HTR-8/SVneo (cell line): ENCODE data around the gene SYP.

Experiments used
- DNase-seq: peaks from one replicate; pipeline ENCODE4 v3.0.0; 2011; ENCODE audit warnings: low spot score, mixed read lengths; ENCODE audit not compliant: insufficient read length
- FAIRE-seq: peaks from 2 replicates; lab custom pipeline; 2011; peaks lifted over from hg19 to GRCh38; lab: Jason Lieb, UNC

The SYP gene

DNA sequence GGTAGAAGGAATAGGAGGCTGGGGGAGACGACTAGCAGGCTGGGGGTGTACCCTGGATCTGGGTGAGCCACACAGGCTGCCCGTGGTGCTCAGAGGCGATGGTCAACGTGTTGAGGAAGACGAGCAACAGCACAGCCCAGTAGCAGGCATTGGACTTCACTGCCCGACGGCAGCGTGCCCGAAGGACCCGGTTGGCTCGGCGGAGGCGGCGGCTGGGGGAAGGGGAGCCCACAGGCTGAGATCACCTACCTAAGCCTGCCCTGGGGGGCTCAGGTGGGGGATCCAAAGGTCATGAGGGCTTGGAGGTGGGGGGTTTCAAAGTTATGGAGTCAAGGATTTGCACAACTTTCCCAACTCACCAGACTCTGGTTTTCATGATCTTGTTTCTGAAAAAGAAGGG, 25.9 kb upstream of the SYP start:
- no peak for FAIRE-seq

DNA sequence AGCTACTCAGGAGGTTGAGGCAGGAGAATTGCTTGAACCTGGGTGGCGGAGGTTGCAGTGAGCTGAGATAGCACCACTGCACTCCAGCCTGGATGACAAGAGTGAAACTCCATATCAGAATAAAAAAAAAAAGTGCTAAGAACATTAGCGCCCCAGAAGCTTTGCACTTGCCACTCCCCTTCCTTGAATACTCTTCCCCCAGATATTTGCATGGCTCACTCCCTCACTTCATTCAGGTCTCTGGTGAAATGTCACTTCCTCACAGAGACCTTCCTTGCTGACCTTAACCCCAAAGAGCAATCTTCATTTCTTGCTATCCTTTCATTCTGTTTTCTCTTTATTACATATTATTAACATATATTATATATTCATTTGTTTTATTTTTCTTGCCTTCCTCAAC, 21.9 kb upstream of the SYP start:
- no peak for FAIRE-seq
- DNase-seq, result no peak

More for the DNA sequence above, 25.9 kb upstream of the SYP start:
- no peak for DNase-seq

- DNase-seq, result no peak
- no peak for FAIRE-seq
These were observed 20.1 kb upstream of the SYP start for GRCh38 chrX:49220100-49220499.

- no peak for FAIRE-seq
- no peak for DNase-seq
These were observed 15.1 kb upstream of the SYP start for GRCh38 chrX:49214996-49215526.

DNA sequence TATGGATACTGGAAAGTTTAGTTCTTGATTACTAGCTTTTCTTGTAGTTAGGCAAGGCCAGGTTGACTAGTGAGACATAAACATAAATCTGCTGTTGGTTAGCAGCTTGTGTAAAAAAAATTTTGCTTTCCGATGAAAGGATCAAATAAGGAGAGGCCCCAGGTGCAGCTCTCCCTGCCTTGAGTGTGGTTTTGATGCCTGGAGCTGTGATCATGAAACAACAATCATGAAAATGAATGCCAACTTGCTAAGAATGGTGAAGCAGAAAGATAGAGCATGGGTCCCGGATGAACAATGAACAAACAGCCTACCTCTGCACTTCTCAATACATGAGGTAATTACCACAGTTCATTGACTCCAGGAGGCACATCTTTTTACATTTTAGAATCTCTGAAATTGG, 14.4 kb upstream of the SYP start:
- no peak for DNase-seq
- no peak for FAIRE-seq

- DNase-seq, result no peak
These were observed 12.9 kb upstream of the SYP start for GRCh38 chrX:49212861-49213260.

DNA sequence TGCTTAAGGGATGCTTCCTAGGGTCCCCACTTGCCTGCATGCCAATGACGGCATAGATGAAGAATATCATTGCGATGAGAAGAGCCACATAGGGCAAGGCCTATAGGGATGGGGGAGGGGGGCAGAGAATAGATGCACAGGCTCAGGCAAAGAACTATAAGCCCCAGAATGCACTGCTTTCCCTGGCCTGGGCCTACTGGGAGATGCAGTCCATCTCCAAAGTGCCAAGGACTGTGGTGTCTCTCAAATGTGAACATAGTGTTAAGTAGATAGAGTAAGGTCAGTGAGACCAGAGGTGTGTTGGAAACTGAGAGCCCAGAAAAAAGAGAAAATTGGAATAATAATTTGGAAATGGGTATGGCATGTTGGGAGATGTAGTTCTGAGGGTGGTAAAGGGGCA, 12.2 kb upstream of the SYP start:
- FAIRE-seq (no peak), DNase-seq (no peak)

More at GRCh38 chrX:49212861-49213260, 12.9 kb upstream of the SYP start:
- no peak for FAIRE-seq

GRCh38 chrX:49211074-49211473, 11.1 kb upstream of the SYP start:
- FAIRE-seq (no peak), DNase-seq (no peak)

GRCh38 chrX:49210406-49210805, 10.4 kb upstream of the SYP start:
- no peak for DNase-seq
- FAIRE-seq, result no peak

DNA sequence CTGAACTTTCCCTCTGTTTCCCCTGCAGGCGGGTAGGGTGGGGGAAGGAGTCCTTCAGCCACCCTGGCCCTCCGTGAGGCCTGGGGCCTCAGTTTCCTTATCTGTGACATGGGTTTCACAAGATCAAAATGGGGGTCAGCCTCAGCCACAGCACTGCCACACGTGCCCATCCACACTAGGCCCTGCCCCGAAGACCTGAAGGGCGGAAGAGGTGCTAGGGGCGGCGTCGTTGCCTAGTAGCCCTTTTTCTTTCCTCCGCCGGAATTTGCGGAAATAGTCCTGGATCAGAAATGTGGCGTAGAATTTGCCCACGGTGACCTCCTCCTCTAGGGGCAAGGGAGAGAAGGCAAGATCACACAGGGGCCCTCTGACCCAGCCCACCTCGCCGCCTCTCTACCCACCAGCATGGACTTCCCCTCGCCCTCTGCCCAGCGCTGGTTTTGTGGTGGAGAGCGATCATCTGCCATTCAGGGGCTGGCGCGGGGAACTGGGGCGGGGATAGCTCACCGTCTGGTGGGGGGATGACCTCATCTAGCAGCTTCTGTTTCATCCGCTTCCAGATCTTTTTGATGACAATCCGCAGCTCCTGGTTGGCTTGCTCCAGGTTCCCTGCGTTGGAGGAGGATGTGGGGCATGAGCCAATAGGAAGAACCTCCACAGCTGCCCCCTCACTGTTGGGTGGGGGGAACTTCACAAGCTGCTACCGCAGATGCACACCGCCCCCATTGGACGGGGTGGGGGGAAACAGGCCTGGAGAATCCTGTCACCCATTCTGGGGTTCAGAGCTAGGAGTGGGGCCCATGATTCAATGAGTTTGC, 9.7 kb upstream of the SYP start:
- DNase-seq (no peak), FAIRE-seq (no peak)

DNA sequence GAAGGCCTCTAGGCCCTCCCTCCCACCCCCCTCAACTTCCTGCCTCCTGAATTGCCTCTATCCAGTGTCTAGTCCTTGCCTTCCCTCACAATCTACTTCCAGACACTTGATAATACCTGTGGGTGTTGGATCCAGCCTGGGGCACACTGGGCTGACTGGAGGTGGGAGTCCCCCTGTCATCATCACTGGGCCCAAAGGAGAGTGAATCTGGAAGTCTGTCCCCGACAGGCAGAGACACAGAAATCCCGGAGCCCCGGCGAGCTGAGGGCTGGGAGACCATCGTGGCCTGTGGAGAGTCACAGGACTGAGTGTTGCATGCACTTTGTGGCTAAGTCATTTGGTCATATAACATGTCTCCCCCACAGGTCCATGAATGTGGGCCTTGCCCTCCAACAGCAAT, 8.4 kb upstream of the SYP start:
- DNase-seq (no peak), FAIRE-seq (no peak)

GRCh38 chrX:49206543-49206942, 6.5 kb upstream of the SYP start:
- no peak for FAIRE-seq

GRCh38 chrX:49205443-49205842, 5.5 kb upstream of the SYP start:
- DNase-seq, result no peak
- no peak for FAIRE-seq

More at GRCh38 chrX:49206543-49206942, 6.5 kb upstream of the SYP start:
- no peak for DNase-seq

GRCh38 chrX:49204709-49205108, 4.7 kb upstream of the SYP start:
- no peak for FAIRE-seq
- DNase-seq, result no peak

DNA sequence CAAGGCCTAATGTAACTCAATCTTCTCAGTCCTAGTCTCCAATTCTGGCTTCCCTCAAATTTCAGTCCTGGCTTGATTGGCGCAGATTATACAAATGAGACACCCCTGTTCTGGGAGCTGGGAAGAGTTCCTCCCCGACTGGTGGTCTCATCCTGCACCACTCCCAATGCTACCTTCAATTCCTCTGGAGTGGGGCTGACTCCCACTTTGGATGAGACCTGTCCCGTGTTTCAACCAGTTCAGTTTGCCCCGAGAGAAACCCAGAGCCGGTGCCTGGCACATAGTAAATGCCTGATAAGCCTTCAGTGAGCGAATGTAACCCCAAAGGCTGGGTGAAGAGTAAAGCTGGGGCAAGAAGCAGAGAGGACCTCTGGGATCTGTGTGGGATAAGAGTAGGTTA, 4.0 kb upstream of the SYP start:
- FAIRE-seq, result no peak
- DNase-seq, result no peak

GRCh38 chrX:49203536-49203935, 3.5 kb upstream of the SYP start:
- FAIRE-seq (no peak), DNase-seq (no peak)

DNA sequence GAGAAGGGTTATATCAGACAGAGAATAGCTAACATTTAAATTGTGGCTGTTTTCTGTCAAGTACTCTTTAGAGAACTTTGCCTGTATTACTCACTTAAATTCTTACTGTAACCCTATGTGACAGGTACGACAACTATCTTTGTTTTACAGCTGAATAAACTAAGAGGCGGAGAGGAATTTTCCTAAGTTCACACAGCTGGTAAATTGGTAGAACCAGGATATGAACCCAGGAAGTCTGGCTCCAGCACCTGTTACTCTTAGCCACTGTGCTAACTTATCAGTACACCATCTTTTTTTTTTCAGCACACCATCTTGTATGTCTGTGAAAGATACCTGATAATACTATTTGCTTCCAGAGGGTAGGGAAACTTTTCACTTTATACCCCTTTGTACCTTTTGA, 2.0 kb upstream of the SYP start:
- FAIRE-seq, result no peak

DNA sequence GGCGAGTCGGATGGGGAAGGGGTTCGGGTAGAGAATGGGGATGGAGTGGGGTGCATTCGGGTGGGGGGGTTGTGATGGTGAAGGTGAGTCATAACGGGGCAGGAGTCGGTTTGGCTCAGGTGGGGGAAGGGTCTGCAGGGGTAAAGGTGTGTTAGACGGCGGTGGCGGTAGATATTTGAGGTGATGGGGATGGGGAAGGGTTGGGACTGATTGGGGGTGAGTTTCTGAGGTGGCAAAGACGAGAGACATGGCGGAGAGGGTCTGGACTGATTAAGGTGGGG, 738 bp downstream of the SYP start:
- DNase-seq, result no peak
- no peak for FAIRE-seq

More for the DNA sequence above, 2.0 kb upstream of the SYP start:
- no peak for DNase-seq

DNA sequence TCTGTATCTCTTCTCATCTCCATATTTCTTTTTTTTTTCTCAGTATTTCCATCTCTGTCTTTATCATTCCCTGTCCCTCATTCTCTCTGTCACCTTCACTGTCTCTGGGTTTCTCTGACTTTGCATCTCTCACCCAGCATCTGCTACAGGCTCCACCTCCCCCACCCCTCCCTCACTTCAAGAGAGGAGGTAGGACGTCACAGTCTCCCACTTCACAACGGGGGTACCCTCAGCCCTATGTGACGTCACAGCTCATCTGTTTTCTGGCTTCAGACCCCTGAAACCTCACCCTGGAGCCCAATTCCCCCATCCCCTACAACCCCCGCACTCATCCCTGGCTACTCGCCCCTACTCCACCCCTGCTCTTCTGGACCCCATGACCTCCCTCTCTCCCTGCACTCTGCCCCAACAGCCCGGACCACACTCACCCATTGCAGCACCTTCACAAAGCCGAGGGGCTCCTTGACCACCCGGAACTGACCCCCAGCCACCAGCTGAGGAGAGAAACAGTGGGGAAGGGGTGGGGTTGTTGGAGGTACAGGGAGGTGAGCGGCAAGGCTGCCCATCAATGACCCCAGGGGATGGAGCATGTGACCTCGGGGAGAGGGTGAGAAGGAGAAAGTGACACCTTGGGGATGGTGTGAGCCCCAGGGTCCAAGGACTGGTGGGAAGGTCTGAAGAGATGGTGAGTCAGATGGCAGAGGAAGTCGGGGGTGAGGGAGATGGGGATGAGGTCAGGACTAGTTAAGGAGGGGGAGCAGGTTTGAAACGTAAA, 1.3 kb downstream of the SYP start:
- FAIRE-seq (no peak), DNase-seq (no peak)

DNA sequence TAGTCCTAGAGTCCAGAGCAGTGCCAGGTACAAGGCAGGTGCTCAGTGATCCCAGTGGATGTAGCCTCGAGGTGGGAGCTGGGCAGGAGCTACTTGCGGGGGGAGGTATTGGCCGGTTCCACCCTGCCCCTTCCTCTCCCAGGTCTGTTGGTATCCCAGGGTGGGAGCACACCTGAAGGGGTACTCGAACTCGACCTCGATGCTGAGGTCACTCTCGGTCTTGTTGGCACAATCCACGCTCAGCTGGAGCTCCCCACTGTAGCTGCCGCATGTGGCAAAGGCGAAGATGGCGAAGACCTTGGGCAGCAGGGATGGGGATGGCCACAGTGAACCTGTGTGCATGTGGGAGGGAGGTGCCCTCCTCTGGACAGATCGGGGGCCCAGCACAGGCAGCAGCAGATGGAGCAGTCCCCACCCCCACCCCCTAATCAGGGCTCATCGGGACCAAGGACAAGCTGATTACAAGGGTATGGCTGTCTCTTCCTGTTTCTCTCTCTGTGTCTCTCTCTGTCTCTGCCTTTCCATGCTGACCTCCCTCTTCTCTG, 2.4 kb downstream of the SYP start:
- no peak for FAIRE-seq
- DNase-seq, result no peak

DNA sequence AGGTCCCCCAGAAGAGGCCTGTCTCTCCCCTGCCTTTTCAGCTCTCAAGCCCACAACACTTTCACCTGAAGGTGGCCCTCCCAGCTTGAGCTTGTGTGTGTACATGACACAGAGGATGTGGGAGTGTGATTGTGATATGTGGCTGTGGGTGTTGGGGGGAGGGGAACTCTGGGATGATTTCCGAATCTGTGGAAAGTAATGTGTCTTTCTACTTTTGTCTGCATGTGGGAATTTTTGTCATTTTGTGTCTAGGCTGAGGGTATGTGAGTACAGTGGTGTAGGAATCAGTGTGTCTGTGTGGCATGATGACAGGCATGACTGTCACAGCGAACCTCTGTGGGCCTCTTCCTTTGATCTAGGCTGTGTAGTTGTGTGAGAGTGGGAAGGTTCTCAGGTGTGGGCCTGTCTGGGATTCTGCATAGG, 6.4 kb downstream of the SYP start:
- FAIRE-seq (no peak), DNase-seq (no peak)
